GM23338 (cell line): ENCODE results near the gene COX8A. TPM values are rescaled to one million over a fixed set of nuclear protein-coding genes. Genes with fewer than 3 reads are reported as not detected.
A peak's percentile ranks its signal among the peaks of the same experiment; 100 is the strongest.

Source experiments
- ATAC-seq: fragments of 200-7000 bp; cut with Tn5 transposase; 3 replicates; pipeline ENCODE4 v1.9.1; 2020
- DNase-seq: peaks from one replicate; pipeline ENCODE4 v3.0.0-alpha.2; 2015; ENCODE audit warnings: low spot score
- H2AFZ ChIP-seq: fragments of 200-600 bp; sonication (generic); 2 replicates; pipeline ENCODE4 v1.8.0; 2016; ENCODE audit warnings: antibody characterized with exemption, mild to moderate bottlenecking, moderate library complexity
- H3F3A ChIP-seq: fragments of 200-600 bp; sonication (generic); replicated peaks from 2 replicates; pipeline ENCODE4 v1.8.0; 2017; ENCODE audit warnings: antibody characterized with exemption, mixed run types, low read depth
- H3K27ac ChIP-seq: fragments of 200-600 bp; sonication (generic); 2 replicates; pipeline ENCODE4 v1.6.1; 2016; ENCODE audit warnings: low read depth
- H3K27me3 ChIP-seq: fragments of 200-600 bp; sonication (generic); 2 replicates; pipeline ENCODE4 v1.8.0; 2016; ENCODE audit warnings: mild to moderate bottlenecking, mixed run types, moderate library complexity; ENCODE audit not compliant: insufficient read depth
- H3K36me3 ChIP-seq: fragments of 200-600 bp; sonication (generic); 2 replicates; pipeline ENCODE4 v1.8.0; 2016; ENCODE audit warnings: mild to moderate bottlenecking; ENCODE audit not compliant: insufficient read depth
- H3K4me1 ChIP-seq: fragments of 200-600 bp; sonication (generic); 2 replicates; pipeline ENCODE4 v1.8.0; 2016; ENCODE audit warnings: mild to moderate bottlenecking, moderate library complexity; ENCODE audit not compliant: insufficient read depth
- H3K4me2 ChIP-seq: fragments of 200-600 bp; sonication (generic); 2 replicates; pipeline ENCODE4 v1.7.1; 2017; ENCODE audit warnings: mixed run types
- H3K4me3 ChIP-seq: fragments of 200-600 bp; sonication (generic); 2 replicates; pipeline ENCODE4 v1.6.1; 2016; ENCODE audit warnings: mixed run types
- H3K79me2 ChIP-seq: fragments of 200-600 bp; sonication (generic); replicated peaks from 2 replicates; pipeline ENCODE4 v1.8.0; 2017; ENCODE audit warnings: mild to moderate bottlenecking; ENCODE audit not compliant: insufficient read depth
- H3K9me2 ChIP-seq: fragments of 200-600 bp; sonication (generic); 2 replicates; pipeline ENCODE4 v1.8.0; 2017; ENCODE audit not compliant: insufficient read depth
- H4K20me1 ChIP-seq: fragments of 200-600 bp; sonication (generic); replicated peaks from 2 replicates; pipeline ENCODE4 v1.8.0; 2017; ENCODE audit warnings: mild to moderate bottlenecking; ENCODE audit not compliant: insufficient read depth
- H3K27ac Mint-ChIP-seq: 2 replicates; pipeline ENCODE4 v1.8.0; 2020; ENCODE audit warnings: inconsistent platforms, mild to moderate bottlenecking, moderate library complexity, mixed read lengths
- H3K27me3 Mint-ChIP-seq: 3 replicates; pipeline ENCODE4 v1.8.0; 2022; ENCODE audit warnings: low read depth, mild to moderate bottlenecking, moderate library complexity, mixed read lengths, inconsistent platforms; ENCODE audit not compliant: insufficient read depth, poor library complexity
- H3K36me3 Mint-ChIP-seq: 3 replicates; pipeline ENCODE4 v1.8.0; 2021; ENCODE audit warnings: low read depth, mild to moderate bottlenecking, inconsistent platforms, moderate library complexity, mixed read lengths
- H3K4me1 Mint-ChIP-seq: 3 replicates; pipeline ENCODE4 v1.8.0; 2020; ENCODE audit warnings: mild to moderate bottlenecking, inconsistent platforms, mixed read lengths
- H3K4me3 Mint-ChIP-seq: 3 replicates; pipeline ENCODE4 v1.8.0; 2021; ENCODE audit warnings: moderate library complexity, mild to moderate bottlenecking, inconsistent platforms, mixed read lengths
- H3K9me3 Mint-ChIP-seq: 3 replicates; pipeline ENCODE4 v1.8.0; 2020; ENCODE audit warnings: moderate library complexity, mild to moderate bottlenecking, inconsistent platforms, mixed read lengths
- CREB1 ChIP-seq: fragments of 250-450 bp; sonication (Bioruptor Pico); IDR thresholded peaks from 2 replicates; pipeline ENCODE4 v1.5.0; 2020; ENCODE audit warnings: low read depth, mild to moderate bottlenecking, moderate library complexity
- ETS1 ChIP-seq: IDR thresholded peaks from 2 replicates; pipeline ENCODE4 v1.6.1; 2016; ENCODE audit warnings: antibody characterized with exemption
- EZH2phosphoT487 ChIP-seq: fragments of 200-600 bp; sonication (generic); IDR thresholded peaks from one replicate; pipeline ENCODE4 v1.8.1; 2018; ENCODE audit warnings: antibody characterized with exemption; ENCODE audit not compliant: unreplicated experiment
- JUNB ChIP-seq: IDR thresholded peaks from one replicate; pipeline ENCODE4 v1.6.1; 2016; ENCODE audit warnings: antibody characterized with exemption; ENCODE audit not compliant: unreplicated experiment
- NANOG ChIP-seq: IDR thresholded peaks from 2 replicates; pipeline ENCODE4 v1.6.1; 2016; ENCODE audit warnings: antibody characterized with exemption, borderline replicate concordance
- POLR2AphosphoS5 ChIP-seq: IDR thresholded peaks from 2 replicates; pipeline ENCODE4 v1.6.1; 2016; ENCODE audit warnings: antibody characterized with exemption, low read depth
- STAT1 ChIP-seq: IDR thresholded peaks from one replicate; pipeline ENCODE4 v1.6.1; 2016; ENCODE audit warnings: antibody characterized with exemption; ENCODE audit not compliant: unreplicated experiment
- ZNF114 ChIP-seq: fragments of 250-450 bp; sonication (Bioruptor Pico); IDR thresholded peaks from 2 replicates; pipeline ENCODE4 v1.5.0; 2020; ENCODE audit warnings: mild to moderate bottlenecking, moderate library complexity
- ZNF331 ChIP-seq: fragments of 250-450 bp; sonication (Bioruptor Pico); IDR thresholded peaks from 2 replicates; pipeline ENCODE4 v1.5.0; 2020; ENCODE audit warnings: low read depth, mild to moderate bottlenecking, moderate library complexity
- polyA plus RNA-seq: library from polyadenylated mRNA; unstranded; fragments of >200 nt; fragmentation: Nextera tagmentation; extraction: Ambion mirVana; gene quantifications from 2 replicates; pipeline ENCODE4 v1.2.1, GENCODE V29; 2016
- total RNA-seq: library from RNA; depleted of rRNA; stranded (reverse); fragments of >200 nt; shearing (Covaris generic); gene quantifications from 2 replicates; pipeline ENCODE4 v1.2.3, GENCODE V29; 2014
- TF ChIP-seq, protein P1 (sequence below): fragments of 250-450 bp; sonication (Bioruptor Pico); IDR thresholded peaks from 2 replicates; pipeline ENCODE4 v1.5.0; 2020; ENCODE audit warnings: mild to moderate bottlenecking, moderate library complexity
- TF ChIP-seq, protein P2 (sequence below): IDR thresholded peaks from one replicate; pipeline ENCODE4 v1.6.1; 2018; ENCODE audit warnings: antibody characterized with exemption; ENCODE audit not compliant: unreplicated experiment
- TF ChIP-seq, protein P3 (sequence below), 2 experiments: fragments of 200-600 bp in 1 of 2; sonication (generic) in 1 of 2; conservative IDR thresholded peaks; 2 replicates each; pipeline versions ENCODE4 v1.5.1 to v1.6.1; 2016 to 2017; ENCODE audit warnings: antibody characterized with exemption in 2 of 2, low read depth in 2 of 2, mild to moderate bottlenecking in 2 of 2, moderate library complexity in 1 of 2

COX8A gene
- total and polyA plus RNA-seq, 2 experiments from 2014 or later: 427 to 483 TPM

GRCh38 chr11:63986156-63986931 is 11.9 kb downstream of the COX8A start, which contains the start of gene OTUB1:
Gene OTUB1 (plus strand): TSS chr11:63986438. CDS start chr11:63986457, 19 bp downstream.
- no peaks in the 10 kb centered on the region for H3K9me2 ChIP-seq
- H3K27ac Mint-ChIP-seq: peak within 1 kb of the TSS; percentile 97
- peaks cover 28% of the 10 kb centered on the region for H3F3A ChIP-seq
- H3K36me3 Mint-ChIP-seq: peaks cover 42% of the 10 kb centered on the region
- peak; percentile 99 for DNase-seq
- peaks cover 12% of the 10 kb centered on the region; the same call in 1 of the 2 replicates for H3K36me3 ChIP-seq
- peak; percentile 90 for ATAC-seq
- H3K27me3 ChIP-seq: no peaks in the 10 kb centered on the region
- peak within 1 kb of the TSS; percentile 84 for H3K4me3 Mint-ChIP-seq
- peak within 1 kb of the TSS; percentile 95 for H3K27ac ChIP-seq
- peaks cover 25% of the 10 kb centered on the region for H3K4me1 Mint-ChIP-seq
- H2AFZ ChIP-seq: peak within 1 kb of the TSS; percentile 54
- H3K4me1 ChIP-seq: peaks cover 16% of the 10 kb centered on the region
- H3K4me2 ChIP-seq: peak within 1 kb of the TSS; percentile 83
- H3K79me2 ChIP-seq: peaks cover 28% of the 10 kb centered on the region
- peaks cover 20% of the 10 kb centered on the region for H3K27me3 Mint-ChIP-seq
- H4K20me1 ChIP-seq: peaks cover 10% of the 10 kb centered on the region
- peak; percentile 93 for TF ChIP-seq POLR2AphosphoS5
- TF ChIP-seq, protein P1, sequence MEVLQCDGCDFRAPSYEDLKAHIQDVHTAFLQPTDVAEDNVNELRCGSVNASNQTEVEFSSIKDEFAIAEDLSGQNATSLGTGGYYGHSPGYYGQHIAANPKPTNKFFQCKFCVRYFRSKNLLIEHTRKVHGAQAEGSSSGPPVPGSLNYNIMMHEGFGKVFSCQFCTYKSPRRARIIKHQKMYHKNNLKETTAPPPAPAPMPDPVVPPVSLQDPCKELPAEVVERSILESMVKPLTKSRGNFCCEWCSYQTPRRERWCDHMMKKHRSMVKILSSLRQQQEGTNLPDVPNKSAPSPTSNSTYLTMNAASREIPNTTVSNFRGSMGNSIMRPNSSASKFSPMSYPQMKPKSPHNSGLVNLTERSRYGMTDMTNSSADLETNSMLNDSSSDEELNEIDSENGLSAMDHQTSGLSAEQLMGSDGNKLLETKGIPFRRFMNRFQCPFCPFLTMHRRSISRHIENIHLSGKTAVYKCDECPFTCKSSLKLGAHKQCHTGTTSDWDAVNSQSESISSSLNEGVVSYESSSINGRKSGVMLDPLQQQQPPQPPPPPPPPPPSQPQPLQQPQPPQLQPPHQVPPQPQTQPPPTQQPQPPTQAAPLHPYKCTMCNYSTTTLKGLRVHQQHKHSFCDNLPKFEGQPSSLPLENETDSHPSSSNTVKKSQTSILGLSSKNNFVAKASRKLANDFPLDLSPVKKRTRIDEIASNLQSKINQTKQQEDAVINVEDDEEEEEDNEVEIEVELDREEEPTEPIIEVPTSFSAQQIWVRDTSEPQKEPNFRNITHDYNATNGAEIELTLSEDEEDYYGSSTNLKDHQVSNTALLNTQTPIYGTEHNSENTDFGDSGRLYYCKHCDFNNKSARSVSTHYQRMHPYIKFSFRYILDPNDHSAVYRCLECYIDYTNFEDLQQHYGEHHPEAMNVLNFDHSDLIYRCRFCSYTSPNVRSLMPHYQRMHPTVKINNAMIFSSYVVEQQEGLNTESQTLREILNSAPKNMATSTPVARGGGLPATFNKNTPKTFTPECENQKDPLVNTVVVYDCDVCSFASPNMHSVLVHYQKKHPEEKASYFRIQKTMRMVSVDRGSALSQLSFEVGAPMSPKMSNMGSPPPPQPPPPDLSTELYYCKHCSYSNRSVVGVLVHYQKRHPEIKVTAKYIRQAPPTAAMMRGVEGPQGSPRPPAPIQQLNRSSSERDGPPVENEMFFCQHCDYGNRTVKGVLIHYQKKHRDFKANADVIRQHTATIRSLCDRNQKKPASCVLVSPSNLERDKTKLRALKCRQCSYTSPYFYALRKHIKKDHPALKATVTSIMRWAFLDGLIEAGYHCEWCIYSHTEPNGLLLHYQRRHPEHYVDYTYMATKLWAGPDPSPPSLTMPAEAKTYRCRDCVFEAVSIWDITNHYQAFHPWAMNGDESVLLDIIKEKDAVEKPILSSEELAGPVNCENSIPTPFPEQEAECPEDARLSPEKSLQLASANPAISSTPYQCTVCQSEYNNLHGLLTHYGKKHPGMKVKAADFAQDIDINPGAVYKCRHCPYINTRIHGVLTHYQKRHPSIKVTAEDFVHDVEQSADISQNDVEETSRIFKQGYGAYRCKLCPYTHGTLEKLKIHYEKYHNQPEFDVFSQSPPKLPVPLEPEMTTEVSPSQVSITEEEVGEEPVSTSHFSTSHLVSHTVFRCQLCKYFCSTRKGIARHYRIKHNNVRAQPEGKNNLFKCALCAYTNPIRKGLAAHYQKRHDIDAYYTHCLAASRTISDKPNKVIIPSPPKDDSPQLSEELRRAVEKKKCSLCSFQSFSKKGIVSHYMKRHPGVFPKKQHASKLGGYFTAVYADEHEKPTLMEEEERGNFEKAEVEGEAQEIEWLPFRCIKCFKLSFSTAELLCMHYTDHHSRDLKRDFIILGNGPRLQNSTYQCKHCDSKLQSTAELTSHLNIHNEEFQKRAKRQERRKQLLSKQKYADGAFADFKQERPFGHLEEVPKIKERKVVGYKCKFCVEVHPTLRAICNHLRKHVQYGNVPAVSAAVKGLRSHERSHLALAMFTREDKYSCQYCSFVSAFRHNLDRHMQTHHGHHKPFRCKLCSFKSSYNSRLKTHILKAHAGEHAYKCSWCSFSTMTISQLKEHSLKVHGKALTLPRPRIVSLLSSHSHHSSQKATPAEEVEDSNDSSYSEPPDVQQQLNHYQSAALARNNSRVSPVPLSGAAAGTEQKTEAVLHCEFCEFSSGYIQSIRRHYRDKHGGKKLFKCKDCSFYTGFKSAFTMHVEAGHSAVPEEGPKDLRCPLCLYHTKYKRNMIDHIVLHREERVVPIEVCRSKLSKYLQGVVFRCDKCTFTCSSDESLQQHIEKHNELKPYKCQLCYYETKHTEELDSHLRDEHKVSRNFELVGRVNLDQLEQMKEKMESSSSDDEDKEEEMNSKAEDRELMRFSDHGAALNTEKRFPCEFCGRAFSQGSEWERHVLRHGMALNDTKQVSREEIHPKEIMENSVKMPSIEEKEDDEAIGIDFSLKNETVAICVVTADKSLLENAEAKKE (CRISPR knock-in tag): no peak
- no peak for TF ChIP-seq ZNF114 (CRISPR knock-in tag)
- TF ChIP-seq, protein P2, sequence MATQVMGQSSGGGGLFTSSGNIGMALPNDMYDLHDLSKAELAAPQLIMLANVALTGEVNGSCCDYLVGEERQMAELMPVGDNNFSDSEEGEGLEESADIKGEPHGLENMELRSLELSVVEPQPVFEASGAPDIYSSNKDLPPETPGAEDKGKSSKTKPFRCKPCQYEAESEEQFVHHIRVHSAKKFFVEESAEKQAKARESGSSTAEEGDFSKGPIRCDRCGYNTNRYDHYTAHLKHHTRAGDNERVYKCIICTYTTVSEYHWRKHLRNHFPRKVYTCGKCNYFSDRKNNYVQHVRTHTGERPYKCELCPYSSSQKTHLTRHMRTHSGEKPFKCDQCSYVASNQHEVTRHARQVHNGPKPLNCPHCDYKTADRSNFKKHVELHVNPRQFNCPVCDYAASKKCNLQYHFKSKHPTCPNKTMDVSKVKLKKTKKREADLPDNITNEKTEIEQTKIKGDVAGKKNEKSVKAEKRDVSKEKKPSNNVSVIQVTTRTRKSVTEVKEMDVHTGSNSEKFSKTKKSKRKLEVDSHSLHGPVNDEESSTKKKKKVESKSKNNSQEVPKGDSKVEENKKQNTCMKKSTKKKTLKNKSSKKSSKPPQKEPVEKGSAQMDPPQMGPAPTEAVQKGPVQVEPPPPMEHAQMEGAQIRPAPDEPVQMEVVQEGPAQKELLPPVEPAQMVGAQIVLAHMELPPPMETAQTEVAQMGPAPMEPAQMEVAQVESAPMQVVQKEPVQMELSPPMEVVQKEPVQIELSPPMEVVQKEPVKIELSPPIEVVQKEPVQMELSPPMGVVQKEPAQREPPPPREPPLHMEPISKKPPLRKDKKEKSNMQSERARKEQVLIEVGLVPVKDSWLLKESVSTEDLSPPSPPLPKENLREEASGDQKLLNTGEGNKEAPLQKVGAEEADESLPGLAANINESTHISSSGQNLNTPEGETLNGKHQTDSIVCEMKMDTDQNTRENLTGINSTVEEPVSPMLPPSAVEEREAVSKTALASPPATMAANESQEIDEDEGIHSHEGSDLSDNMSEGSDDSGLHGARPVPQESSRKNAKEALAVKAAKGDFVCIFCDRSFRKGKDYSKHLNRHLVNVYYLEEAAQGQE: no peak
- TF ChIP-seq NANOG: no peak
- TF ChIP-seq ZNF331: no peak
- TF ChIP-seq CREB1 (CRISPR knock-in tag): no peak
- TF ChIP-seq, protein P3, sequence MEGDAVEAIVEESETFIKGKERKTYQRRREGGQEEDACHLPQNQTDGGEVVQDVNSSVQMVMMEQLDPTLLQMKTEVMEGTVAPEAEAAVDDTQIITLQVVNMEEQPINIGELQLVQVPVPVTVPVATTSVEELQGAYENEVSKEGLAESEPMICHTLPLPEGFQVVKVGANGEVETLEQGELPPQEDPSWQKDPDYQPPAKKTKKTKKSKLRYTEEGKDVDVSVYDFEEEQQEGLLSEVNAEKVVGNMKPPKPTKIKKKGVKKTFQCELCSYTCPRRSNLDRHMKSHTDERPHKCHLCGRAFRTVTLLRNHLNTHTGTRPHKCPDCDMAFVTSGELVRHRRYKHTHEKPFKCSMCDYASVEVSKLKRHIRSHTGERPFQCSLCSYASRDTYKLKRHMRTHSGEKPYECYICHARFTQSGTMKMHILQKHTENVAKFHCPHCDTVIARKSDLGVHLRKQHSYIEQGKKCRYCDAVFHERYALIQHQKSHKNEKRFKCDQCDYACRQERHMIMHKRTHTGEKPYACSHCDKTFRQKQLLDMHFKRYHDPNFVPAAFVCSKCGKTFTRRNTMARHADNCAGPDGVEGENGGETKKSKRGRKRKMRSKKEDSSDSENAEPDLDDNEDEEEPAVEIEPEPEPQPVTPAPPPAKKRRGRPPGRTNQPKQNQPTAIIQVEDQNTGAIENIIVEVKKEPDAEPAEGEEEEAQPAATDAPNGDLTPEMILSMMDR (conservative IDR thresholded peaks at IDR 0.05; ENCODE audit: low read depth in 2 of 2): no peak
- TF ChIP-seq STAT1: no peak
- TF ChIP-seq ETS1: peak; percentile 72
- TF ChIP-seq JUNB: no peak
- no peak for TF ChIP-seq EZH2phosphoT487
- H3K9me3 Mint-ChIP-seq: no peaks in the 10 kb centered on the region
- H3K4me3 ChIP-seq: peak within 1 kb of the TSS; percentile 79
